KOPT-K1 (cell line): ENCODE results near the gene TTC33.

Experiments used
- H3K27ac ChIP-seq: fragments of 200-600 bp; sonication (generic); 2 replicates; pipeline ENCODE4 v1.5.1; 2016; ENCODE audit warnings: antibody characterized with exemption, mild to moderate bottlenecking, low read depth, low read length; ENCODE audit not compliant: poor library complexity, severe bottlenecking
- H3K36me3 ChIP-seq: fragments of 200-600 bp; sonication (generic); 2 replicates; pipeline ENCODE4 v1.5.1; 2017; ENCODE audit warnings: antibody characterized with exemption, mild to moderate bottlenecking, low read length, moderate library complexity; ENCODE audit not compliant: insufficient read depth
- H3K9me3 ChIP-seq: fragments of 200-600 bp; sonication (generic); 2 replicates; pipeline ENCODE4 v1.5.1; 2017; ENCODE audit warnings: antibody characterized with exemption, low read length, mild to moderate bottlenecking; ENCODE audit not compliant: insufficient read depth, poor library complexity, severe bottlenecking

Gene TTC33

GRCh38 chr5:40682154-40683017 is 73.4 kb downstream of the TTC33 start:
- Histone ChIP-seq H3K27ac (peak overlapping the region; percentile 98), H3K9me3 (no peaks in the 10 kb centered on the region), H3K36me3 (peaks cover 68% of the 10 kb centered on the region)

GRCh38 chr5:40681363-40682153 is 74.2 kb downstream of the TTC33 start:
- H3K9me3 ChIP-seq, result no peaks in the 10 kb centered on the region
- H3K36me3 ChIP-seq, result peaks cover 60% of the 10 kb centered on the region
- peak overlapping the region; percentile 98 for H3K27ac ChIP-seq

GRCh38 chr5:40680741-40681362 is 74.9 kb downstream of the TTC33 start:
- H3K9me3 ChIP-seq, result no peaks in the 10 kb centered on the region
- peaks cover 53% of the 10 kb centered on the region for H3K36me3 ChIP-seq
- peak overlapping the region; percentile 98 for H3K27ac ChIP-seq

GRCh38 chr5:40679913-40680681 is 75.7 kb downstream of the TTC33 start, which contains the start of gene PTGER4:
TSS of gene PTGER4 (plus strand) at chr5:40679915. CDS start at chr5:40680994, 1,079 bp downstream.
- Histone ChIP-seq H3K9me3 (no peaks in the 10 kb centered on the region), H3K27ac (peak within 1 kb of the TSS; percentile 98), H3K36me3 (peaks cover 45% of the 10 kb centered on the region)

GRCh38 chr5:40679148-40679912 is 76.4 kb downstream of the TTC33 start:
- Histone ChIP-seq H3K36me3 (peaks cover 38% of the 10 kb centered on the region), H3K27ac (peak overlapping the region; percentile 98), H3K9me3 (no peaks in the 10 kb centered on the region)

- Histone ChIP-seq H3K9me3 (no peaks in the 10 kb centered on the region), H3K27ac (peak overlapping the region; percentile 98), H3K36me3 (peaks cover 30% of the 10 kb centered on the region)
These were observed 77.2 kb downstream of the TTC33 start for GRCh38 chr5:40678460-40679147.

- Histone ChIP-seq H3K27ac (peak overlapping the region; percentile 98), H3K9me3 (no peaks in the 10 kb centered on the region), H3K36me3 (peaks cover 25% of the 10 kb centered on the region)
These were observed 77.7 kb downstream of the TTC33 start for GRCh38 chr5:40678026-40678425.

GRCh38 chr5:40677456-40677855 is 78.3 kb downstream of the TTC33 start:
- H3K36me3 ChIP-seq, result peaks cover 19% of the 10 kb centered on the region
- H3K9me3 ChIP-seq, result no peaks in the 10 kb centered on the region
- H3K27ac ChIP-seq, result peak overlapping the region; percentile 98

- Histone ChIP-seq H3K36me3 (peaks cover 12% of the 10 kb centered on the region), H3K9me3 (no peaks in the 10 kb centered on the region), H3K27ac (peak overlapping the region; percentile 98)
These were observed 79.0 kb downstream of the TTC33 start for GRCh38 chr5:40676613-40677343.

GRCh38 chr5:40675396-40676133 is 80.2 kb downstream of the TTC33 start:
- peak overlapping the region; percentile 98 for H3K27ac ChIP-seq
- H3K9me3 ChIP-seq, result no peaks in the 10 kb centered on the region
- no peaks in the 10 kb centered on the region for H3K36me3 ChIP-seq

GRCh38 chr5:40674661-40675235 is 81.0 kb downstream of the TTC33 start:
- no peaks in the 10 kb centered on the region for H3K36me3 ChIP-seq
- peak overlapping the region; percentile 98 for H3K27ac ChIP-seq
- no peaks in the 10 kb centered on the region for H3K9me3 ChIP-seq

GRCh38 chr5:40672425-40672824 is 83.3 kb downstream of the TTC33 start:
- no peaks in the 10 kb centered on the region for H3K9me3 ChIP-seq
- peak overlapping the region; percentile 98 for H3K27ac ChIP-seq
- no peaks in the 10 kb centered on the region for H3K36me3 ChIP-seq
